Caki2 (cell line): ENCODE data around the gene BBS1. TPM values are rescaled to one million over a fixed set of nuclear protein-coding genes. Genes with fewer than 3 reads are reported as not detected.
A peak's percentile ranks its signal among the peaks of the same experiment; 100 is the strongest.

ENCODE experiments used
- DNase-seq: peaks from one replicate; pipeline ENCODE4 v3.0.0-alpha.2; 2015; ENCODE audit warnings: low read depth
- in situ Hi-C: cut with HindIII; loops from 2 replicates; pipeline ENCODE4 v1.10.0; 2016; ENCODE audit warnings: low sequenced_read_pairs, low pct_unique_long_range_greater_than_20kb, mixed read lengths
- total RNA-seq: library from RNA; depleted of rRNA; stranded (reverse); fragments of >200 nt; shearing (Covaris generic); gene quantifications from 2 replicates; pipeline ENCODE4 v1.2.3, GENCODE V29; 2014; ENCODE audit warnings: low replicate concordance

Gene BBS1
- total RNA-seq, 1 experiment from 2014 or later, result 28.0 TPM

- in situ Hi-C loops, result no loop called here
- no peak for DNase-seq
Measured at GRCh38 chr11:66475349-66476172, 34.9 kb upstream of the BBS1 start.

GRCh38 chr11:66476173-66476840 is 34.1 kb upstream of the BBS1 start:
- in situ Hi-C loops, result no loop called here
- DNase-seq, result no peak

- in situ Hi-C loops, result no loop called here
Measured at GRCh38 chr11:66476841-66477251, 33.6 kb upstream of the BBS1 start.

GRCh38 chr11:66477263-66478201 is 32.9 kb upstream of the BBS1 start:
- in situ Hi-C loops, result no loop called here
- DNase-seq, result no peak

More at GRCh38 chr11:66476841-66477251, 33.6 kb upstream of the BBS1 start:
- DNase-seq, result no peak

- in situ Hi-C loops, result no loop called here
- peak; percentile 21 for DNase-seq
Measured at GRCh38 chr11:66478729-66479393, 31.6 kb upstream of the BBS1 start.

GRCh38 chr11:66479394-66480116 is 30.9 kb upstream of the BBS1 start:
- DNase-seq, result no peak
- in situ Hi-C loops, result no loop called here

GRCh38 chr11:66480117-66480938 is 30.1 kb upstream of the BBS1 start, which contains the start of gene DPP3:
Gene DPP3, plus strand, starts transcription at chr11:66480434. Its CDS starts 1,767 bp downstream, at chr11:66482201.
- peak; percentile 94 for DNase-seq
- in situ Hi-C loops, result no loop called here

- no peak for DNase-seq
- in situ Hi-C loops, result no loop called here
Measured at GRCh38 chr11:66484806-66485380, 25.5 kb upstream of the BBS1 start.

GRCh38 chr11:66488957-66489356 is 21.5 kb upstream of the BBS1 start:
- in situ Hi-C loops, result no loop called here

GRCh38 chr11:66489636-66490035 is 20.8 kb upstream of the BBS1 start:
- in situ Hi-C loops, result no loop called here
- DNase-seq, result no peak

More at GRCh38 chr11:66488957-66489356, 21.5 kb upstream of the BBS1 start:
- DNase-seq, result no peak

GRCh38 chr11:66491315-66491935 is 19.0 kb upstream of the BBS1 start:
- no peak for DNase-seq
- in situ Hi-C loops, result no loop called here

GRCh38 chr11:66492161-66492865 is 18.1 kb upstream of the BBS1 start:
- in situ Hi-C loops, result no loop called here
- no peak for DNase-seq

- in situ Hi-C loops, result no loop called here
Measured at GRCh38 chr11:66493130-66493529, 17.3 kb upstream of the BBS1 start.

GRCh38 chr11:66494458-66494857 is 16.0 kb upstream of the BBS1 start:
- in situ Hi-C loops, result no loop called here
- no peak for DNase-seq

More at GRCh38 chr11:66493130-66493529, 17.3 kb upstream of the BBS1 start:
- DNase-seq, result no peak

GRCh38 chr11:66494935-66495334 is 15.5 kb upstream of the BBS1 start:
- DNase-seq, result no peak
- in situ Hi-C loops, result no loop called here
